Lung (tissue), 12 donors: ENCODE measurements around the gene DUOXA1. TPM values are rescaled to one million over a fixed set of nuclear protein-coding genes. Genes with fewer than 3 reads are reported as not detected.

Experiments used
- ATAC-seq: fragments of 200-7000 bp; cut with Tn5 transposase; one replicate; pipeline ENCODE4 v1.9.1; 2020; ENCODE audit warnings: moderate number of reproducible peaks; ENCODE audit not compliant: insufficient read depth, low FRiP score
- DNase-seq, 3 donors: peaks; one replicate each; pipeline ENCODE4 v3.0.0-alpha.2; 2013 to 2017
- H3K27ac ChIP-seq, 2 donors: one replicate each; pipeline ENCODE4 v1.5.1; 2013; ENCODE audit warnings: mild to moderate bottlenecking in 2 of 2, moderate library complexity in 2 of 2, control low read depth in 1 of 2, inconsistent platforms in 1 of 2, low read depth in 1 of 2, low read length in 1 of 2
- H3K27me3 ChIP-seq, 3 donors: one replicate each; pipeline ENCODE4 v1.5.1; 2013; ENCODE audit warnings: low read length in 2 of 3; ENCODE audit not compliant: control insufficient read depth in 3 of 3, insufficient read depth in 3 of 3
- H3K36me3 ChIP-seq, 4 donors: one replicate each; pipeline ENCODE4 v1.5.1; 2013; ENCODE audit warnings: low read length in 4 of 4, mild to moderate bottlenecking in 1 of 4, moderate library complexity in 1 of 4; ENCODE audit not compliant: control insufficient read depth in 4 of 4, insufficient read depth in 4 of 4
- H3K4me1 ChIP-seq, 5 donors: one replicate each; pipeline ENCODE4 v1.5.1; 2013; ENCODE audit warnings: low read length in 5 of 5, mild to moderate bottlenecking in 2 of 5, moderate library complexity in 1 of 5; ENCODE audit not compliant: control insufficient read depth in 5 of 5, insufficient read depth in 5 of 5
- H3K4me3 ChIP-seq: one replicate; pipeline ENCODE4 v1.5.1; 2013; ENCODE audit warnings: mild to moderate bottlenecking, control low read depth, moderate library complexity
- H3K9ac ChIP-seq, 2 donors: one replicate each; pipeline ENCODE4 v1.5.1; 2013; ENCODE audit warnings: low read length in 2 of 2, control low read depth in 1 of 2; ENCODE audit not compliant: insufficient read depth in 1 of 2
- H3K9me3 ChIP-seq, 4 donors: one replicate each; pipeline ENCODE4 v1.5.1; 2013; ENCODE audit warnings: low read length in 3 of 4, mild to moderate bottlenecking in 1 of 4, moderate library complexity in 1 of 4; ENCODE audit not compliant: control insufficient read depth in 4 of 4, insufficient read depth in 3 of 4
- CTCF ChIP-seq: IDR thresholded peaks from 2 replicates; pipeline ENCODE4 v1.5.1; 2012; ENCODE audit warnings: mild to moderate bottlenecking; ENCODE audit errors: control extremely low read depth, extremely low read depth
- WGBS, 2 donors: extraction: QIAGEN DNeasy Blood & Tissue Kit; methylation state at CpG; one replicate each; pipeline ENCODE4 v1.1.7; 2013; 5-methylcytosine and 5-hydroxymethylcytosine counted together
- polyA plus RNA-seq, 2 donors: library from polyadenylated mRNA; stranded (reverse); fragments of 200-250 nt; gene quantifications; one replicate each; pipeline ENCODE4 v1.2.1, GENCODE V29; 2013
- total RNA-seq, 2 donors: library from RNA; depleted of rRNA in 1 of 2; stranded (reverse); fragments of >200 nt in 1 of 2; gene quantifications; one replicate each; pipeline ENCODE4 v1.2.1, GENCODE V29; 2014 to 2021
- donor health status: control.
- donor health status: control.
- donor health status: Bipolar disorder and iron deficiency.
- donor health status: healthy.
- donor health status: DM: yes; HTN: yes; CAD: no.

DUOXA1 gene
- total and polyA plus RNA-seq, 4 donors = 42.6 to 203 (median 108) TPM

GRCh38 chr15:45166834-45167630 lies 37.4 kb upstream of the DUOXA1 start:
- no peaks in the 10 kb centered on the region for H3K27me3 ChIP-seq
- DNase-seq (peak; percentile 94 to 95 (median 94)), ATAC-seq (peak; percentile 71)
- peak; percentile 51 for TF ChIP-seq CTCF
- peaks cover 0 to 1% (median 0%) of the 10 kb centered on the region in 4 donors for H3K9me3 ChIP-seq
- peak overlapping the region; percentile 48 for H3K4me3 ChIP-seq
- peak overlapping the region; percentile 3 to 73 for H3K9ac ChIP-seq
- 1% methylated on average over 65 to 79 of the region's 79 CpGs for WGBS, 2 donors
- peaks cover 0 to 5% (median 2%) of the 10 kb centered on the region in 4 donors for H3K36me3 ChIP-seq
- H3K4me1 ChIP-seq = peaks cover 0 to 22% (median 4%) of the 10 kb centered on the region in 5 donors
- H3K27ac ChIP-seq = peak overlapping the region; percentile 95 to 98

GRCh38 chr15:45165536-45165935 lies 35.9 kb upstream of the DUOXA1 start:
- no peak overlapping the region for H3K4me3 ChIP-seq
- peaks cover 0 to 5% (median 1%) of the 10 kb centered on the region in 4 donors for H3K36me3 ChIP-seq
- no peak overlapping the region for H3K9ac ChIP-seq
- no peaks in the 10 kb centered on the region for H3K27me3 ChIP-seq
- H3K27ac ChIP-seq = peak overlapping the region in 1 of 2 donors; percentile 21
- no peaks in the 10 kb centered on the region for H3K9me3 ChIP-seq
- no peak for DNase-seq
- H3K4me1 ChIP-seq = peaks cover 0 to 22% (median 4%) of the 10 kb centered on the region in 5 donors
- 79% methylated on average over 4 to 5 of the region's 5 CpGs for WGBS, 2 donors
- TF ChIP-seq CTCF = no peak
- no peak for ATAC-seq

- no peak for TF ChIP-seq CTCF
- H3K9me3 ChIP-seq = no peaks in the 10 kb centered on the region
- H3K9ac ChIP-seq = no peak overlapping the region
- 88 to 97% methylated on average over 1 of the region's 1 CpG for WGBS, 2 donors
- DNase-seq = no peak
- H3K36me3 ChIP-seq = peaks cover 0 to 5% (median 1%) of the 10 kb centered on the region in 4 donors
- no peak for ATAC-seq
- H3K27ac ChIP-seq = peak overlapping the region in 1 of 2 donors; percentile 20
- H3K4me3 ChIP-seq = no peak overlapping the region
- peaks cover 0 to 22% (median 4%) of the 10 kb centered on the region in 5 donors for H3K4me1 ChIP-seq
- H3K27me3 ChIP-seq = no peaks in the 10 kb centered on the region
Measured at GRCh38 chr15:45164914-45165313, 35.2 kb upstream of the DUOXA1 start.
